Neutrophil (primary cell): ENCODE results near the gene SMYD3.

Source experiments
- H3K27ac ChIP-seq: fragments of 200-600 bp; sonication (generic); 2 replicates; pipeline ENCODE4 v1.5.1; 2016; ENCODE audit warnings: mild to moderate bottlenecking, moderate library complexity
- H3K27me3 ChIP-seq: fragments of 200-600 bp; sonication (generic); 2 replicates; pipeline ENCODE4 v1.6.0; 2016; ENCODE audit warnings: mild to moderate bottlenecking
- H3K36me3 ChIP-seq: fragments of 200-600 bp; sonication (generic); 2 replicates; pipeline ENCODE4 v1.5.1; 2017
- H3K4me1 ChIP-seq, 2 experiments: fragments of 200-600 bp in 1 of 2; sonication (generic) in 1 of 2; 1 replicate in 1 of 2; 2 replicates in 1 of 2; pipeline versions ENCODE4 v1.5.1 to v1.6.1; 2013 to 2016; ENCODE audit warnings: low read depth in 1 of 2, low read length in 1 of 2, mild to moderate bottlenecking in 1 of 2, moderate library complexity in 1 of 2; ENCODE audit not compliant: control insufficient read depth in 1 of 2, insufficient read depth in 1 of 2
- H3K4me3 ChIP-seq, 2 experiments: fragments of 200-600 bp in 1 of 2; sonication (generic) in 1 of 2; 1 replicate in 1 of 2; 2 replicates in 1 of 2; pipeline ENCODE4 v1.5.1; 2013 to 2016; ENCODE audit warnings: low read depth in 1 of 2, low read length in 1 of 2, mild to moderate bottlenecking in 1 of 2, moderate library complexity in 1 of 2
- H3K9me3 ChIP-seq: fragments of 200-600 bp; sonication (generic); 2 replicates; pipeline ENCODE4 v1.5.1; 2016
- CTCF ChIP-seq: fragments of 200-600 bp; sonication (generic); IDR thresholded peaks from 2 replicates; pipeline ENCODE4 v1.5.1; 2016; ENCODE audit warnings: antibody characterized with exemption

SMYD3 gene

GRCh38 chr1:246164764-246165163 lies 342.3 kb downstream of the SMYD3 start:
- Histone ChIP-seq H3K4me1 (peaks cover 0 to 6% of the 10 kb centered on the region in 2 experiments), H3K4me3 (no peak overlapping the region), H3K9me3 (no peaks in the 10 kb centered on the region), H3K27ac (no peak overlapping the region), H3K36me3 (no peaks in the 10 kb centered on the region), H3K27me3 (no peaks in the 10 kb centered on the region)
- TF ChIP-seq CTCF, result no peak

- peaks cover 12 to 14% of the 10 kb centered on the region in 2 experiments for H3K4me1 ChIP-seq
- no peaks in the 10 kb centered on the region for H3K9me3 ChIP-seq
- no peak overlapping the region for H3K27ac ChIP-seq
- no peaks in the 10 kb centered on the region for H3K27me3 ChIP-seq
- no peak overlapping the region for H3K4me3 ChIP-seq
- no peaks in the 10 kb centered on the region for H3K36me3 ChIP-seq
- TF ChIP-seq CTCF, result no peak
These were observed 344.5 kb downstream of the SMYD3 start for GRCh38 chr1:246162560-246162959.

GRCh38 chr1:246161626-246162025 lies 345.5 kb downstream of the SMYD3 start:
- TF ChIP-seq CTCF, result no peak
- H3K36me3 ChIP-seq, result no peaks in the 10 kb centered on the region
- no peak overlapping the region for H3K27ac ChIP-seq
- H3K27me3 ChIP-seq, result no peaks in the 10 kb centered on the region
- no peak overlapping the region for H3K4me3 ChIP-seq
- H3K9me3 ChIP-seq, result no peaks in the 10 kb centered on the region
- peaks cover 20 to 22% of the 10 kb centered on the region in 2 experiments for H3K4me1 ChIP-seq

GRCh38 chr1:246160905-246161304 lies 346.2 kb downstream of the SMYD3 start:
- Histone ChIP-seq H3K4me1 (peaks cover 20 to 22% of the 10 kb centered on the region in 2 experiments), H3K9me3 (no peaks in the 10 kb centered on the region), H3K27ac (no peak overlapping the region), H3K4me3 (no peak overlapping the region), H3K36me3 (no peaks in the 10 kb centered on the region), H3K27me3 (no peaks in the 10 kb centered on the region)
- TF ChIP-seq CTCF, result no peak

GRCh38 chr1:246160374-246160773 lies 346.7 kb downstream of the SMYD3 start:
- Histone ChIP-seq H3K27ac (no peak overlapping the region), H3K9me3 (no peaks in the 10 kb centered on the region), H3K4me1 (peaks cover 20 to 22% of the 10 kb centered on the region in 2 experiments), H3K4me3 (no peak overlapping the region), H3K27me3 (no peaks in the 10 kb centered on the region), H3K36me3 (no peaks in the 10 kb centered on the region)
- TF ChIP-seq CTCF, result no peak
